SU-DHL-6 (cell line): ENCODE results near the gene REM1.

ENCODE experiments used
- EZH2phosphoT487 ChIP-seq: fragments of 200-600 bp; sonication (generic), shearing (Covaris generic); conservative IDR thresholded peaks from 2 replicates; pipeline ENCODE4 v1.6.1; 2018; ENCODE audit warnings: mild to moderate bottlenecking, antibody characterized with exemption, low read length, moderate library complexity, mixed read lengths
- TF ChIP-seq, protein P1 (sequence below): fragments of 200-600 bp; sonication (generic); IDR thresholded peaks from one replicate; pipeline ENCODE4 v1.5.1; 2017; ENCODE audit warnings: antibody characterized with exemption, mild to moderate bottlenecking, low read length, moderate library complexity; ENCODE audit not compliant: insufficient read depth, poor library complexity, severe bottlenecking

DNA sequence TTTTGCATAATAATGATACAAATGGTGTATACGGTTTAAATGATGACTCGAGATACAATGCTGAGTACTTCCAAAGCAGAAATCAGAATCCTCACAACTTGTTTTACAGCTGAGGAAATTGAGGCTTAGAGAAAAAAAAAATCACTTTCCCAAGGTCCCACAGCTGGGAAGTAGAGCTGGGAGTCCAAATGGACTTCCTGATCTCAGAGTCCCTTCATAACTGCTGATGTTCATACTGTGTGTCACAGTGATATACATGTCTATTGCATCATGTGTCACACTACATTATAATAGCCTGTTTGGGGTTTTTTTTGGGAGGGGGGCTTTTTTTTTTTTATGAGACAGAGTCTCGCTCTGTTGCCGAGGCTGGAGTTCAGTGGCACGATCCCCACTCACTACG is 47.6 kb downstream of the REM1 start:
- TF ChIP-seq, protein P1, sequence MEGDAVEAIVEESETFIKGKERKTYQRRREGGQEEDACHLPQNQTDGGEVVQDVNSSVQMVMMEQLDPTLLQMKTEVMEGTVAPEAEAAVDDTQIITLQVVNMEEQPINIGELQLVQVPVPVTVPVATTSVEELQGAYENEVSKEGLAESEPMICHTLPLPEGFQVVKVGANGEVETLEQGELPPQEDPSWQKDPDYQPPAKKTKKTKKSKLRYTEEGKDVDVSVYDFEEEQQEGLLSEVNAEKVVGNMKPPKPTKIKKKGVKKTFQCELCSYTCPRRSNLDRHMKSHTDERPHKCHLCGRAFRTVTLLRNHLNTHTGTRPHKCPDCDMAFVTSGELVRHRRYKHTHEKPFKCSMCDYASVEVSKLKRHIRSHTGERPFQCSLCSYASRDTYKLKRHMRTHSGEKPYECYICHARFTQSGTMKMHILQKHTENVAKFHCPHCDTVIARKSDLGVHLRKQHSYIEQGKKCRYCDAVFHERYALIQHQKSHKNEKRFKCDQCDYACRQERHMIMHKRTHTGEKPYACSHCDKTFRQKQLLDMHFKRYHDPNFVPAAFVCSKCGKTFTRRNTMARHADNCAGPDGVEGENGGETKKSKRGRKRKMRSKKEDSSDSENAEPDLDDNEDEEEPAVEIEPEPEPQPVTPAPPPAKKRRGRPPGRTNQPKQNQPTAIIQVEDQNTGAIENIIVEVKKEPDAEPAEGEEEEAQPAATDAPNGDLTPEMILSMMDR: no peak
- TF ChIP-seq EZH2phosphoT487: no peak
